IgD-negative memory B cell (primary cell): ENCODE results near the gene SHISAL2A. TPM values are rescaled to one million over a fixed set of nuclear protein-coding genes. Genes with fewer than 3 reads are reported as not detected.

Experiments used
- H3K27ac Mint-ChIP-seq, 3 donors: one replicate each; pipeline ENCODE4 v1.8.0; 2020 to 2022; ENCODE audit warnings: mild to moderate bottlenecking in 3 of 3, mixed read lengths in 3 of 3, moderate library complexity in 1 of 3
- H3K27me3 Mint-ChIP-seq: one replicate; pipeline ENCODE4 v1.8.0; 2021; ENCODE audit warnings: mixed read lengths
- H3K36me3 Mint-ChIP-seq: one replicate; pipeline ENCODE4 v1.8.0; 2020; ENCODE audit warnings: mild to moderate bottlenecking, mixed read lengths
- H3K4me1 Mint-ChIP-seq, 3 donors: one replicate each; pipeline ENCODE4 v1.8.0; 2020 to 2022; ENCODE audit warnings: mixed read lengths in 3 of 3, mild to moderate bottlenecking in 1 of 3
- H3K4me3 Mint-ChIP-seq, 4 donors: one replicate each; pipeline ENCODE4 v1.8.0; 2020 to 2022; ENCODE audit warnings: mild to moderate bottlenecking in 4 of 4, mixed read lengths in 4 of 4, moderate library complexity in 3 of 4
- H3K9me3 Mint-ChIP-seq, 3 donors: one replicate each; pipeline ENCODE4 v1.8.0; 2020 to 2021; ENCODE audit warnings: mixed read lengths in 3 of 3, mild to moderate bottlenecking in 1 of 3
- polyA plus RNA-seq: library from polyadenylated mRNA; unstranded; fragments of 300-500 nt; fragmentation: Illumina TruSeq; gene quantifications from one replicate; pipeline ENCODE4 v1.2.3, GENCODE V29; 2021

The SHISAL2A gene
- polyA plus RNA-seq, 1 donor from 2014 or later, result 17.6 TPM

- peaks cover 2% of the 10 kb centered on the region for H3K36me3 Mint-ChIP-seq
- H3K4me3 Mint-ChIP-seq, result peak overlapping the region; percentile 92 to 99 (median 94)
- no peaks in the 10 kb centered on the region for H3K9me3 Mint-ChIP-seq
- no peaks in the 10 kb centered on the region for H3K27me3 Mint-ChIP-seq
- peaks cover 44 to 69% (median 59%) of the 10 kb centered on the region in 3 donors for H3K4me1 Mint-ChIP-seq
- peak overlapping the region; percentile 95 to 98 (median 97) for H3K27ac Mint-ChIP-seq
These were observed 1.1 kb downstream of the SHISAL2A start for GRCh38 chr1:52634111-52634510.

GRCh38 chr1:52635321-52636089, 2.5 kb downstream of the SHISAL2A start:
- Mint-ChIP-seq H3K36me3 (peaks cover under 1% of the 10 kb centered on the region), H3K9me3 (no peaks in the 10 kb centered on the region), H3K4me3 (peak overlapping the region; percentile 45 to 96 (median 92)), H3K4me1 (peaks cover 42 to 68% (median 59%) of the 10 kb centered on the region in 3 donors), H3K27me3 (no peaks in the 10 kb centered on the region), H3K27ac (peak overlapping the region; percentile 95 to 98 (median 97))

- peak overlapping the region; percentile 88 to 99 (median 94) for H3K27ac Mint-ChIP-seq
- H3K9me3 Mint-ChIP-seq, result peaks cover 0 to 3% (median 0%) of the 10 kb centered on the region in 3 donors
- H3K4me1 Mint-ChIP-seq, result peaks cover 42 to 69% (median 63%) of the 10 kb centered on the region in 3 donors
- peaks cover 3% of the 10 kb centered on the region for H3K27me3 Mint-ChIP-seq
- peaks cover 6% of the 10 kb centered on the region for H3K36me3 Mint-ChIP-seq
- H3K4me3 Mint-ChIP-seq, result peak overlapping the region; percentile 75 to 94 (median 83)
These were observed 4.0 kb downstream of the SHISAL2A start for GRCh38 chr1:52636721-52637695.

GRCh38 chr1:52637946-52638345, 5.0 kb downstream of the SHISAL2A start:
- peak overlapping the region; percentile 75 to 94 (median 83) for H3K4me3 Mint-ChIP-seq

GRCh38 chr1:52640697-52641096, 7.7 kb downstream of the SHISAL2A start:
- peaks cover 27 to 61% (median 52%) of the 10 kb centered on the region in 3 donors for H3K4me1 Mint-ChIP-seq
- peaks cover 6% of the 10 kb centered on the region for H3K36me3 Mint-ChIP-seq
- H3K4me3 Mint-ChIP-seq, result peak overlapping the region in 3 of 4 donors; percentile 3 to 72 (median 35)
- H3K9me3 Mint-ChIP-seq, result peaks cover 0 to 3% (median 2%) of the 10 kb centered on the region in 3 donors
- peak overlapping the region; percentile 76 to 88 (median 86) for H3K27ac Mint-ChIP-seq
- peaks cover 3% of the 10 kb centered on the region for H3K27me3 Mint-ChIP-seq

More at GRCh38 chr1:52637946-52638345, 5.0 kb downstream of the SHISAL2A start:
- peaks cover 42 to 74% (median 65%) of the 10 kb centered on the region in 3 donors for H3K4me1 Mint-ChIP-seq
- H3K27me3 Mint-ChIP-seq, result peaks cover 3% of the 10 kb centered on the region
- H3K9me3 Mint-ChIP-seq, result peaks cover 0 to 3% (median 2%) of the 10 kb centered on the region in 3 donors
- peaks cover 6% of the 10 kb centered on the region for H3K36me3 Mint-ChIP-seq
- peak overlapping the region; percentile 88 to 99 (median 94) for H3K27ac Mint-ChIP-seq

GRCh38 chr1:52641307-52641706, 8.3 kb downstream of the SHISAL2A start:
- Mint-ChIP-seq H3K27ac (peak overlapping the region; percentile 76 to 92 (median 88)), H3K36me3 (peaks cover 6% of the 10 kb centered on the region), H3K4me1 (peaks cover 26 to 59% (median 49%) of the 10 kb centered on the region in 3 donors), H3K4me3 (peak overlapping the region; percentile 35 to 76 (median 54)), H3K27me3 (peaks cover 3% of the 10 kb centered on the region), H3K9me3 (peaks cover 0 to 3% (median 2%) of the 10 kb centered on the region in 3 donors)

- Mint-ChIP-seq H3K4me1 (peaks cover 21 to 32% (median 28%) of the 10 kb centered on the region in 3 donors), H3K27me3 (peaks cover 3% of the 10 kb centered on the region), H3K27ac (peak overlapping the region in 1 of 3 donors; percentile 72), H3K36me3 (peaks cover 6% of the 10 kb centered on the region), H3K4me3 (peak overlapping the region in 1 of 4 donors; percentile 8), H3K9me3 (peaks cover 0 to 3% (median 2%) of the 10 kb centered on the region in 3 donors)
These were observed 12.3 kb downstream of the SHISAL2A start for GRCh38 chr1:52645261-52645660.

GRCh38 chr1:52651904-52652303, 18.9 kb downstream of the SHISAL2A start:
- Mint-ChIP-seq H3K27ac (peak overlapping the region in 2 of 3 donors; percentile 74 to 76), H3K4me3 (no peak overlapping the region), H3K27me3 (no peaks in the 10 kb centered on the region), H3K4me1 (peaks cover 4 to 30% (median 12%) of the 10 kb centered on the region in 3 donors), H3K36me3 (peaks cover 9% of the 10 kb centered on the region), H3K9me3 (no peaks in the 10 kb centered on the region)

GRCh38 chr1:52653207-52653849, 20.4 kb downstream of the SHISAL2A start:
- Mint-ChIP-seq H3K4me3 (no peak overlapping the region), H3K4me1 (peaks cover 4 to 30% (median 11%) of the 10 kb centered on the region in 3 donors), H3K27me3 (no peaks in the 10 kb centered on the region), H3K9me3 (no peaks in the 10 kb centered on the region), H3K36me3 (peaks cover 13% of the 10 kb centered on the region), H3K27ac (peak overlapping the region in 2 of 3 donors; percentile 35 to 74)

GRCh38 chr1:52654063-52654462, 21.1 kb downstream of the SHISAL2A start:
- H3K27ac Mint-ChIP-seq, result peak overlapping the region in 2 of 3 donors; percentile 50 to 90

GRCh38 chr1:52657702-52658101, 24.7 kb downstream of the SHISAL2A start:
- Mint-ChIP-seq H3K4me3 (no peak overlapping the region), H3K4me1 (peaks cover 8 to 29% (median 11%) of the 10 kb centered on the region in 3 donors), H3K9me3 (no peaks in the 10 kb centered on the region), H3K27me3 (no peaks in the 10 kb centered on the region), H3K36me3 (peaks cover 10% of the 10 kb centered on the region), H3K27ac (peak overlapping the region in 1 of 3 donors; percentile 67)

More at GRCh38 chr1:52654063-52654462, 21.1 kb downstream of the SHISAL2A start:
- Mint-ChIP-seq H3K4me3 (no peak overlapping the region), H3K27me3 (no peaks in the 10 kb centered on the region), H3K9me3 (no peaks in the 10 kb centered on the region), H3K36me3 (peaks cover 13% of the 10 kb centered on the region), H3K4me1 (peaks cover 4 to 26% (median 9%) of the 10 kb centered on the region in 3 donors)

GRCh38 chr1:52658795-52659194, 25.8 kb downstream of the SHISAL2A start:
- H3K36me3 Mint-ChIP-seq, result peaks cover 10% of the 10 kb centered on the region
- peaks cover 7 to 24% (median 11%) of the 10 kb centered on the region in 3 donors for H3K4me1 Mint-ChIP-seq
- no peaks in the 10 kb centered on the region for H3K9me3 Mint-ChIP-seq
- H3K4me3 Mint-ChIP-seq, result no peak overlapping the region
- H3K27me3 Mint-ChIP-seq, result no peaks in the 10 kb centered on the region
- H3K27ac Mint-ChIP-seq, result peak overlapping the region in 2 of 3 donors; percentile 25 to 67

- H3K27me3 Mint-ChIP-seq, result no peaks in the 10 kb centered on the region
- no peak overlapping the region for H3K4me3 Mint-ChIP-seq
- no peaks in the 10 kb centered on the region for H3K9me3 Mint-ChIP-seq
- peaks cover 8 to 19% (median 9%) of the 10 kb centered on the region in 3 donors for H3K4me1 Mint-ChIP-seq
- peaks cover 10% of the 10 kb centered on the region for H3K36me3 Mint-ChIP-seq
- H3K27ac Mint-ChIP-seq, result peak overlapping the region in 2 of 3 donors; percentile 22 to 92
These were observed 26.4 kb downstream of the SHISAL2A start for GRCh38 chr1:52659356-52659755.
